Heart right ventricle (tissue), 16 donors: ENCODE measurements around the gene THAP9. TPM values are rescaled to one million over a fixed set of nuclear protein-coding genes. Genes with fewer than 3 reads are reported as not detected.

ENCODE experiments used
- ATAC-seq, 8 donors: fragments of 200-7000 bp; cut with Tn5 transposase; one replicate each; pipeline ENCODE4 v1.9.1; 2020; ENCODE audit warnings: mild to moderate bottlenecking in 8 of 8, moderate library complexity in 8 of 8, moderate number of reproducible peaks in 1 of 8
- DNase-seq, 2 donors: peaks; one replicate each; pipeline ENCODE4 v3.0.0-alpha.2; 2020
- H3K27ac ChIP-seq, 10 donors: fragments of 200-600 bp; sonication (generic) in 2 of 10; one replicate each; pipeline versions ENCODE4 v1.5.0 to v1.8.0; 2020 to 2022; ENCODE audit warnings: mild to moderate bottlenecking in 3 of 10
- H3K27me3 ChIP-seq, 7 donors: fragments of 200-600 bp; one replicate each; pipeline ENCODE4 v1.8.0; 2021 to 2022; ENCODE audit warnings: mild to moderate bottlenecking in 2 of 7
- H3K36me3 ChIP-seq, 9 donors: fragments of 200-600 bp; sonication (generic) in 1 of 9; one replicate each; pipeline versions ENCODE4 v1.5.0 to v1.8.0; 2020 to 2022; ENCODE audit warnings: mild to moderate bottlenecking in 2 of 9
- H3K4me1 ChIP-seq, 9 donors: fragments of 200-600 bp; sonication (generic) in 1 of 9; one replicate each; pipeline versions ENCODE4 v1.5.0 to v1.8.0; 2020 to 2022; ENCODE audit warnings: mild to moderate bottlenecking in 4 of 9
- H3K4me3 ChIP-seq, 10 donors: fragments of 200-600 bp; sonication (generic) in 2 of 10; one replicate each; pipeline versions ENCODE4 v1.5.0 to v1.8.0; 2020 to 2022; ENCODE audit warnings: mild to moderate bottlenecking in 7 of 10, moderate library complexity in 2 of 10
- H3K9me3 ChIP-seq, 11 donors: fragments of 200-600 bp in 10 of 11; sonication (generic) in 2 of 11; one replicate each; pipeline versions ENCODE4 v1.5.0 to v1.8.0; 2013 to 2022; ENCODE audit warnings: mild to moderate bottlenecking in 2 of 11, control low read depth in 1 of 11, moderate library complexity in 1 of 11
- CTCF ChIP-seq, 9 donors: fragments of 200-600 bp; sonication (generic) in 2 of 9; IDR thresholded peaks; one replicate each; pipeline versions ENCODE4 v1.5.0 to v1.8.0; 2021 to 2022; ENCODE audit warnings: antibody characterized with exemption in 9 of 9, mild to moderate bottlenecking in 5 of 9, moderate library complexity in 1 of 9
- WGBS, 2 donors: extraction: QIAGEN DNeasy Blood & Tissue Kit; methylation state at CpG; one replicate each; pipeline ENCODE4 v1.1.7; 2013; ENCODE audit warnings: inconsistent platforms in 1 of 2; 5-methylcytosine and 5-hydroxymethylcytosine counted together
- intact Hi-C, 10 donors: fragments of 100-400 bp; cut with DNase I; formaldehyde crosslinking; loops; one replicate each; pipeline versions ENCODE4 v1.11.1 to v1.14.2; 2022
- long read RNA-seq, 3 donors: library from polyadenylated mRNA; unstranded; transcript quantifications; one replicate each; pipeline ENCODE4 v2.0.0, GENCODE V29; 2020 to 2021
- polyA plus RNA-seq, 2 donors: library from polyadenylated mRNA; stranded (reverse); fragments of 200-250 nt; gene quantifications; one replicate each; pipeline ENCODE4 v1.2.3, GENCODE V29; 2013
- total RNA-seq, 10 donors: library from RNA; stranded (reverse); fragmentation: NEBNext Ultra II Directional in 3 of 10; extraction: Animal tissue kit (Norgen Biotek cat#: 25700) in 3 of 10; gene quantifications; one replicate each; pipeline versions ENCODE4 v1.2.1 to v1.2.4, GENCODE V29; 2021 to 2023
- donor health status: Arrhythmogenic right ventricular cardiomyopathy.
- donor health status: ischemic (EF 13 %, LVEDD 7.1; RV severe dilation, severe dysfunction).
- donor health status: healthy with polysubstance abuse.
- donor health status: DM: no; HTN: yes; CAD: no.
- donor health status: DM: no; HTN: no; CAD: no.
- donor health status: ischemic (EF 25% LVEDD 6.9; RV normal size, moderate dysfunction).
- donor health status: ischemic (EF 25% LVEDD 5.7; RV mildly dilated, moderate dysfunction).
- donor health status: healthy.
- donor health status: DM: yes; HTN: yes; CAD: no.
- donor health status: Ischemic cardiomyopathy.
- donor health status: ischemic (EF 35%, LVEDD 5.7; RV mildly dilated, moderate dysfunction).
- donor health status: nonischemic (EF 11% LVEDD 7.7; RV severe dilation, severe dysfunction).
- donor health status: DM: yes; HTN: yes; CAD: no.
- donor health status: PGD.
- donor health status: ischemic (EF 29% LVEDD 5.4; RV normal size, mild dysfunction).
- donor health status: nonischemic (EF 23%, LVEDD 6.1; RV moderate dilation, normal function).

Gene THAP9
- 1 to 10 TPM; 3.5 to 9.1 (median 6.2) TPM for total RNA-seq
- polyA plus RNA-seq, result 1 to 10 TPM; 1.9 to 5.4 TPM
- long read RNA-seq, donor 1, transcript THAP9-201 (5 exons, 3,808 nt), result major isoform, 7 of 11 reads
- long read RNA-seq, donor 1, partial matches to known transcripts, result 0 of 11 reads
- long read RNA-seq, donor 1, other reads (novel, unspliced or antisense), result 3 of 11 reads
- long read RNA-seq, donor 2, transcript THAP9-201 (5 exons, 3,808 nt), result major isoform, 6 of 14 reads
- long read RNA-seq, donor 2, partial matches to known transcripts, result 2 of 14 reads
- long read RNA-seq, donor 2, other reads (novel, unspliced or antisense), result 4 of 14 reads
- long read RNA-seq, donor 3, transcript THAP9-201 (5 exons, 3,808 nt), result major isoform, 16 of 21 reads
- long read RNA-seq, donor 3, partial matches to known transcripts, result 2 of 21 reads
- long read RNA-seq, donor 3, other reads (novel, unspliced or antisense), result 2 of 21 reads

GRCh38 chr4:82900411-82901182 lies at the start of gene THAP9:
Gene THAP9, plus strand, starts transcription at chr4:82900735. Its CDS starts 68 bp downstream, at chr4:82900803.
- 0 to 1% methylated on average over 67 of the region's 67 CpGs for WGBS, 2 donors
- H3K27me3 ChIP-seq, result no peaks in the 10 kb centered on the region
- H3K9me3 ChIP-seq, result no peaks in the 10 kb centered on the region
- DNase-seq (peak; percentile 97 to 99), ATAC-seq (peak; percentile 97 to 99 (median 98))
- peaks cover 0 to 36% (median 0%) of the 10 kb centered on the region in 9 donors for H3K36me3 ChIP-seq
- H3K4me3 ChIP-seq, result peak within 1 kb of the TSS; percentile 56 to 88 (median 72)
- peaks cover 0 to 51% (median 36%) of the 10 kb centered on the region in 9 donors for H3K4me1 ChIP-seq
- peak within 1 kb of the TSS; percentile 95 to 99 (median 99) for H3K27ac ChIP-seq
- intact Hi-C loops, result loop anchor here in 8 of 10 donors (1.0 to 10.0 kb wide), 6 partner anchors 9 to 382 kb away; partner anchors contain the start of genes LIN54 (in 5 of the 8), COQ2 (in 1 of the 8) and SEC31A (in 1 of the 8)
- TF ChIP-seq CTCF (IDR thresholded peaks at IDR 0.05), result peak in 1 of 9 donors; percentile 5

- ATAC-seq (no peak), DNase-seq (no peak)
- peaks cover 0 to 100% (median 82%) of the 10 kb centered on the region in 9 donors for H3K36me3 ChIP-seq
- no peak for TF ChIP-seq CTCF (IDR thresholded peaks at IDR 0.05)
- no peaks in the 10 kb centered on the region for H3K27me3 ChIP-seq
- no peak overlapping the region for H3K27ac ChIP-seq
- H3K9me3 ChIP-seq, result no peaks in the 10 kb centered on the region
- H3K4me1 ChIP-seq, result peaks cover 0 to 12% (median 0%) of the 10 kb centered on the region in 9 donors
- no peak overlapping the region for H3K4me3 ChIP-seq
- WGBS, 2 donors, result 95 to 96% methylated on average over 2 of the region's 2 CpGs
- intact Hi-C loops, result no loop called here
Measured at GRCh38 chr4:82851318-82851717, 49.2 kb upstream of the THAP9 start.

- no peak overlapping the region for H3K27ac ChIP-seq
- ATAC-seq, result peak in 2 of 8 donors; percentile 61 to 66
- 92% methylated on average over 1 of the region's 1 CpG for WGBS, 2 donors
- peak in 7 of 9 donors; percentile 35 to 54 (median 45) for TF ChIP-seq CTCF (IDR thresholded peaks at IDR 0.05)
- intact Hi-C loops, result no loop called here
- H3K9me3 ChIP-seq, result no peaks in the 10 kb centered on the region
- DNase-seq, result no peak
- H3K27me3 ChIP-seq, result no peaks in the 10 kb centered on the region
- H3K4me3 ChIP-seq, result no peak overlapping the region
- peaks cover 0 to 100% (median 83%) of the 10 kb centered on the region in 9 donors for H3K36me3 ChIP-seq
- peaks cover 0 to 12% (median 0%) of the 10 kb centered on the region in 9 donors for H3K4me1 ChIP-seq
Measured at GRCh38 chr4:82851885-82852750, 48.4 kb upstream of the THAP9 start.
